Measurements from ENCODE around the gene PALD1. TPM values are rescaled to one million over a fixed set of nuclear protein-coding genes. Genes with fewer than 3 reads are reported as not detected.

The PALD1 gene
- total and polyA plus RNA-seq, 9 of the 15 experiments (the other 6 are each of a cell fraction or from before 2014, with no cell fraction given): 0.03 to 0.29 (median 0.09) TPM; not detected in 2

- H3K9me1 ChIP-seq (ENCODE audit: control insufficient read depth, insufficient read depth, low read length): no peaks in the 10 kb centered on the region
- no TSS peak for BruUV-seq (replicated peaks)
- no peaks in the 10 kb centered on the region for H3K27me3 ChIP-seq (ENCODE audit: control insufficient read depth in 2 of 2, insufficient read depth in 2 of 2, low read length in 2 of 2)
- no peak overlapping the region for H3K4me3 ChIP-seq
- H3K79me2 ChIP-seq (ENCODE audit: control insufficient read depth, insufficient read depth, low read length): no peaks in the 10 kb centered on the region
- CTCF ChIA-PET (ENCODE audit: low intra/inter-chr PET ratio): interaction anchor here (0.7 kb wide), 1 partner anchor 328 kb away, joined by 3 read pairs; no protein-coding TSS in a partner anchor
- H3K9ac ChIP-seq (ENCODE audit: insufficient read depth in 1 of 2, low read depth in 2 of 2, low read length in 2 of 2): no peak overlapping the region
- ATAC-seq (no peak), FAIRE-seq (peak; percentile 15), DNase-seq (ENCODE audit: extremely low read depth in 1 of 4, low spot score in 3 of 4) (no peak)
- 67% methylated on average over 6 of the region's 6 CpGs for WGBS (ENCODE audit: insufficient coverage, low coverage, missing lambda C conversion rate)
- intact Hi-C loops (cut with micrococcal nuclease) (no loop called here), in situ Hi-C loops (cut with MboI) (loop anchor here (5.0 kb wide), 1 partner anchor 210 kb away; no protein-coding TSS in a partner anchor)
- no peak overlapping the region for H3K27ac ChIP-seq (ENCODE audit: extremely low read depth, low read depth, low read length)
- H2AFZ ChIP-seq (ENCODE audit: low read depth, low read length): peak overlapping the region; percentile 11; the same call in 1 of the 2 replicates
- TF ChIP-seq HDAC6 (IDR thresholded peaks at IDR 0.05; ENCODE audit: low read depth, low read length) (no peak), ATF2 (CRISPR knock-in tag; IDR thresholded peaks at IDR 0.05) (no peak), ATF6 (CRISPR knock-in tag; IDR thresholded peaks at IDR 0.05) (no peak), SMARCB1 (IDR thresholded peaks at IDR 0.05; ENCODE audit: insufficient read length, low read depth) (no peak)
- H3K4me2 ChIP-seq (ENCODE audit: insufficient read depth, low read length): no peak overlapping the region
- H3K4me1 ChIP-seq (replicated peaks in 1 of 2; ENCODE audit: control insufficient read depth in 2 of 2, insufficient read depth in 2 of 2, low read length in 2 of 2): peaks cover 8 to 16% of the 10 kb centered on the region in 2 experiments
- 0 out of 2 replicates have a peak, but pooled peaks cover 5% of the 10 kb centered on the region for H4K20me1 ChIP-seq (replicated peaks; ENCODE audit: control insufficient read depth, insufficient read depth, low read length)
- H3K9me3 ChIP-seq (replicated peaks; ENCODE audit: control insufficient read depth, insufficient read depth, low read depth, low read length): no peaks in the 10 kb centered on the region
- POLR2A ChIA-PET: no interaction called here
- no peaks in the 10 kb centered on the region for H3K36me3 ChIP-seq (ENCODE audit: control insufficient read depth, insufficient read depth, low read length)
Observed at GRCh38 chr10:70552586-70552985, 74.0 kb downstream of the PALD1 start.
